ENCODE measurements around the gene NTRK1. TPM values are rescaled to one million over a fixed set of nuclear protein-coding genes. Genes with fewer than 3 reads are reported as not detected.

Gene NTRK1
- total RNA-seq, 1 donor from 2014 or later, result 49.1 TPM

GRCh38 chr1:156863631-156864030 lies 3.0 kb downstream of the NTRK1 start:
- peak overlapping the region; percentile 54 for H3K27ac Mint-ChIP-seq
- DNase-seq (ENCODE audit: low spot score), result no peak
- peaks cover 1% of the 10 kb centered on the region for H3K27me3 Mint-ChIP-seq (ENCODE audit: insufficient read depth)
- peak overlapping the region; percentile 81 for H3K4me3 Mint-ChIP-seq
- H3K36me3 Mint-ChIP-seq (ENCODE audit: low read depth), result peaks cover 15% of the 10 kb centered on the region
- H3K9me3 Mint-ChIP-seq, result no peaks in the 10 kb centered on the region
- intact Hi-C loops (cut with micrococcal nuclease), result loop anchor here (2.0 to 5.0 kb wide), 2 partner anchors 57 to 1656 kb away; partner anchors contain the start of genes LRRC71, MTX1 and THBS3
- H3K4me1 Mint-ChIP-seq (ENCODE audit: low read depth), result peaks cover 80% of the 10 kb centered on the region

- H3K27ac Mint-ChIP-seq, result peak overlapping the region; percentile 88
- no peaks in the 10 kb centered on the region for H3K27me3 Mint-ChIP-seq (ENCODE audit: insufficient read depth)
- H3K4me3 Mint-ChIP-seq, result peak overlapping the region; percentile 46
- intact Hi-C loops (cut with micrococcal nuclease), result loop anchor here (5.0 kb wide), 1 partner anchor 1657 kb away; the partner anchor contains the start of genes MTX1 and THBS3
- no peaks in the 10 kb centered on the region for H3K9me3 Mint-ChIP-seq
- H3K36me3 Mint-ChIP-seq (ENCODE audit: low read depth), result peaks cover 22% of the 10 kb centered on the region
- DNase-seq (ENCODE audit: low spot score), result no peak
- H3K4me1 Mint-ChIP-seq (ENCODE audit: low read depth), result peaks cover 81% of the 10 kb centered on the region
Measured at GRCh38 chr1:156864796-156865195, 4.1 kb downstream of the NTRK1 start.

GRCh38 chr1:156865258-156865657 lies 4.6 kb downstream of the NTRK1 start:
- DNase-seq (ENCODE audit: low spot score), result no peak
- intact Hi-C loops (cut with micrococcal nuclease), result no loop called here
- no peaks in the 10 kb centered on the region for H3K9me3 Mint-ChIP-seq
- peak overlapping the region; percentile 88 for H3K27ac Mint-ChIP-seq
- H3K27me3 Mint-ChIP-seq (ENCODE audit: insufficient read depth), result peaks cover 2% of the 10 kb centered on the region
- H3K4me1 Mint-ChIP-seq (ENCODE audit: low read depth), result peaks cover 80% of the 10 kb centered on the region
- peaks cover 27% of the 10 kb centered on the region for H3K36me3 Mint-ChIP-seq (ENCODE audit: low read depth)
- peak overlapping the region; percentile 46 for H3K4me3 Mint-ChIP-seq

- intact Hi-C loops (cut with micrococcal nuclease), result no loop called here
- H3K4me1 Mint-ChIP-seq (ENCODE audit: low read depth), result peaks cover 83% of the 10 kb centered on the region
- no peak for DNase-seq (ENCODE audit: low spot score)
- peaks cover 30% of the 10 kb centered on the region for H3K36me3 Mint-ChIP-seq (ENCODE audit: low read depth)
- peak overlapping the region; percentile 88 for H3K27ac Mint-ChIP-seq
- no peaks in the 10 kb centered on the region for H3K9me3 Mint-ChIP-seq
- H3K4me3 Mint-ChIP-seq, result peak overlapping the region; percentile 46
- H3K27me3 Mint-ChIP-seq (ENCODE audit: insufficient read depth), result peaks cover 4% of the 10 kb centered on the region
Measured at GRCh38 chr1:156865865-156866248, 5.2 kb downstream of the NTRK1 start.

- H3K9me3 Mint-ChIP-seq, result no peaks in the 10 kb centered on the region
- no peak for DNase-seq (ENCODE audit: low spot score)
- H3K27me3 Mint-ChIP-seq (ENCODE audit: insufficient read depth), result peaks cover 4% of the 10 kb centered on the region
- peak overlapping the region; percentile 46 for H3K4me3 Mint-ChIP-seq
- H3K36me3 Mint-ChIP-seq (ENCODE audit: low read depth), result peaks cover 31% of the 10 kb centered on the region
- H3K27ac Mint-ChIP-seq, result peak overlapping the region; percentile 88
- peaks cover 86% of the 10 kb centered on the region for H3K4me1 Mint-ChIP-seq (ENCODE audit: low read depth)
- intact Hi-C loops (cut with micrococcal nuclease), result no loop called here
Measured at GRCh38 chr1:156866249-156866909, 5.7 kb downstream of the NTRK1 start.

- no peaks in the 10 kb centered on the region for H3K9me3 Mint-ChIP-seq
- H3K4me3 Mint-ChIP-seq, result no peak overlapping the region
- peaks cover 27% of the 10 kb centered on the region for H3K36me3 Mint-ChIP-seq (ENCODE audit: low read depth)
- DNase-seq (ENCODE audit: low spot score), result no peak
- H3K27me3 Mint-ChIP-seq (ENCODE audit: insufficient read depth), result peaks cover 4% of the 10 kb centered on the region
- H3K4me1 Mint-ChIP-seq (ENCODE audit: low read depth), result peaks cover 67% of the 10 kb centered on the region
- intact Hi-C loops (cut with micrococcal nuclease), result no loop called here
- H3K27ac Mint-ChIP-seq, result no peak overlapping the region
Measured at GRCh38 chr1:156868341-156868740, 7.7 kb downstream of the NTRK1 start.

- Mint-ChIP-seq H3K27ac (no peak overlapping the region), H3K4me3 (no peak overlapping the region), H3K9me3 (no peaks in the 10 kb centered on the region), H3K4me1 (ENCODE audit: low read depth) (peaks cover 56% of the 10 kb centered on the region), H3K27me3 (ENCODE audit: insufficient read depth) (peaks cover 4% of the 10 kb centered on the region), H3K36me3 (ENCODE audit: low read depth) (peaks cover 31% of the 10 kb centered on the region)
- no peak for DNase-seq (ENCODE audit: low spot score)
- intact Hi-C loops (cut with micrococcal nuclease), result no loop called here
Measured at GRCh38 chr1:156869455-156869854, 8.8 kb downstream of the NTRK1 start.

GRCh38 chr1:156873659-156874058 lies 13.0 kb downstream of the NTRK1 start:
- H3K9me3 Mint-ChIP-seq, result no peaks in the 10 kb centered on the region
- H3K4me3 Mint-ChIP-seq, result no peak overlapping the region
- intact Hi-C loops (cut with micrococcal nuclease), result no loop called here
- H3K4me1 Mint-ChIP-seq (ENCODE audit: low read depth), result peaks cover 20% of the 10 kb centered on the region
- H3K36me3 Mint-ChIP-seq (ENCODE audit: low read depth), result peaks cover 31% of the 10 kb centered on the region
- no peak for DNase-seq (ENCODE audit: low spot score)
- H3K27ac Mint-ChIP-seq, result no peak overlapping the region
- H3K27me3 Mint-ChIP-seq (ENCODE audit: insufficient read depth), result peaks cover 5% of the 10 kb centered on the region

GRCh38 chr1:156874142-156874541 lies 13.5 kb downstream of the NTRK1 start:
- peaks cover 16% of the 10 kb centered on the region for H3K4me1 Mint-ChIP-seq (ENCODE audit: low read depth)
- no peak overlapping the region for H3K27ac Mint-ChIP-seq

GRCh38 chr1:156874572-156875340 lies 14.1 kb downstream of the NTRK1 start:
- intact Hi-C loops (cut with micrococcal nuclease), result no loop called here
- H3K36me3 Mint-ChIP-seq (ENCODE audit: low read depth), result peaks cover 24% of the 10 kb centered on the region
- H3K4me1 Mint-ChIP-seq (ENCODE audit: low read depth), result peaks cover 12% of the 10 kb centered on the region
- H3K9me3 Mint-ChIP-seq, result no peaks in the 10 kb centered on the region
- peaks cover 5% of the 10 kb centered on the region for H3K27me3 Mint-ChIP-seq (ENCODE audit: insufficient read depth)
- H3K4me3 Mint-ChIP-seq, result no peak overlapping the region
- H3K27ac Mint-ChIP-seq, result no peak overlapping the region
- no peak for DNase-seq (ENCODE audit: low spot score)

More at GRCh38 chr1:156874142-156874541, 13.5 kb downstream of the NTRK1 start:
- Mint-ChIP-seq H3K36me3 (ENCODE audit: low read depth) (peaks cover 29% of the 10 kb centered on the region), H3K27me3 (ENCODE audit: insufficient read depth) (peaks cover 5% of the 10 kb centered on the region), H3K4me3 (no peak overlapping the region), H3K9me3 (no peaks in the 10 kb centered on the region)
- no peak for DNase-seq (ENCODE audit: low spot score)
- intact Hi-C loops (cut with micrococcal nuclease), result no loop called here

- H3K4me1 Mint-ChIP-seq (ENCODE audit: low read depth), result peaks cover 9% of the 10 kb centered on the region
- peaks cover 21% of the 10 kb centered on the region for H3K36me3 Mint-ChIP-seq (ENCODE audit: low read depth)
- H3K4me3 Mint-ChIP-seq, result no peak overlapping the region
- no peak overlapping the region for H3K27ac Mint-ChIP-seq
- DNase-seq (ENCODE audit: low spot score), result no peak
- no peaks in the 10 kb centered on the region for H3K9me3 Mint-ChIP-seq
- intact Hi-C loops (cut with micrococcal nuclease), result no loop called here
- H3K27me3 Mint-ChIP-seq (ENCODE audit: insufficient read depth), result peaks cover 3% of the 10 kb centered on the region
Measured at GRCh38 chr1:156875341-156875615, 14.6 kb downstream of the NTRK1 start.

- no peak overlapping the region for H3K4me3 Mint-ChIP-seq
- DNase-seq (ENCODE audit: low spot score), result no peak
- peaks cover 4% of the 10 kb centered on the region for H3K27me3 Mint-ChIP-seq (ENCODE audit: insufficient read depth)
- no peaks in the 10 kb centered on the region for H3K4me1 Mint-ChIP-seq (ENCODE audit: low read depth)
- no peaks in the 10 kb centered on the region for H3K9me3 Mint-ChIP-seq
- H3K27ac Mint-ChIP-seq, result no peak overlapping the region
- intact Hi-C loops (cut with micrococcal nuclease), result no loop called here
- peaks cover 17% of the 10 kb centered on the region for H3K36me3 Mint-ChIP-seq (ENCODE audit: low read depth)
Measured at GRCh38 chr1:156876281-156876680, 15.6 kb downstream of the NTRK1 start.

- intact Hi-C loops (cut with micrococcal nuclease), result no loop called here
- Mint-ChIP-seq H3K27me3 (ENCODE audit: insufficient read depth) (peaks cover 8% of the 10 kb centered on the region), H3K9me3 (no peaks in the 10 kb centered on the region), H3K4me1 (ENCODE audit: low read depth) (no peaks in the 10 kb centered on the region), H3K36me3 (ENCODE audit: low read depth) (peaks cover 15% of the 10 kb centered on the region), H3K4me3 (no peak overlapping the region), H3K27ac (no peak overlapping the region)
- no peak for DNase-seq (ENCODE audit: low spot score)
Measured at GRCh38 chr1:156877433-156878170, 16.9 kb downstream of the NTRK1 start.
